GM18861 (cell line): ENCODE results near the gene ZNF800.

Experiments used
- ATAC-seq: cut with Tn5 transposase; IDR thresholded peaks from one replicate; pipeline ENCODE4 v1.9.1; 2021; ENCODE audit not compliant: unreplicated experiment

Gene ZNF800

GRCh38 chr7:127390817-127391590 is 1.5 kb downstream of the ZNF800 start:
- ATAC-seq, result no peak

GRCh38 chr7:127390186-127390816 is 2.2 kb downstream of the ZNF800 start:
- no peak for ATAC-seq

DNA sequence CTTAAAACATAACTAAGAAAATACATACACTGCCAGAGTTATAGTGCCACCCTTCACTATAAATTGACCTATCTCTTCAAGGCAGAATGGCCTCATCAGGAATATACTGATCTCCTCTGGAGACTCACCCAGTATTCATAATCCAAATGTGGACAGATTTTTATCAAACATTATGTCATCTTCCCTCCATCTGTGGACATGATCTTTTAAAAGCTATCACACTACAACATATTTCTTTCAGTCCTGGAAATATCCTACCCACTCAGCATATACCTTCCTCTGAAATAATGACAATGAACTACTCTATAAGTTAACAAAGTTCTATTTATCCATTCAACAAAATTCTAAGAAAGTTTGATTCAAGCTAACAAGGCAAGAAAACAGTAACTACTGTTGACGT is 3.2 kb downstream of the ZNF800 start:
- ATAC-seq, result no peak

GRCh38 chr7:127387974-127388373 is 4.5 kb downstream of the ZNF800 start:
- no peak for ATAC-seq

DNA sequence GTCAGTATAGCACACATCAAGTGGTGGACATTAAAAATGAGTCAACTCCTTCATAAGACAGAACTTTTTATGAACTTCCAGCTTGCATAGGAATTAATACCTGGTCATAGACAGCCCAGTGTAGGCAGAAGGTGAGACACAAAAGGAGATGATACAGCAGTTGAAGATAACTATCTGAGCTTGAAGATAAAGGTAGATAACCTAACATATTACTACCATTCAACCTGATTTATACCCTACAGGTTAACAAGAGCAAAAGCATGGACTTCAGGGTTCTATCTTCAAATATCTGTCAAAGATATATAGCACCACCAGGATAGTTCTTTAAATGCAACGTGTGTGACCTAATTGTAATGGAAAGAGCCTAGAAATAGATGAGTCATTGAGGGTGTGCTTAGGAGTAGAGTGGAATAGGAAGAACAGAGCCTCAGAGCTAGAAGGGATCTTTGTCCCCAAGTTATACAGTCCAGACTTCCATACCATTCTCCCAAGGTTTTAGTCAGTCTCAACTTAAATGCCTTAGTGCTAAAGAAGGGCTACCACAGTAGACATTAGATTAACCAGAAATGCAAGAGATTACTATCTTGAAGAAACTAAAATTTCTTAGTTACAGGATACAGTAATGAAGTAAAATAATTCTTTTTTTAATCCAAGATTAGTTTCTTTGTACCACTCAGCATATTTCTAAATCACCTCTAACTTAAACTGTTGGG is 9.2 kb downstream of the ZNF800 start:
- ATAC-seq, result no peak

DNA sequence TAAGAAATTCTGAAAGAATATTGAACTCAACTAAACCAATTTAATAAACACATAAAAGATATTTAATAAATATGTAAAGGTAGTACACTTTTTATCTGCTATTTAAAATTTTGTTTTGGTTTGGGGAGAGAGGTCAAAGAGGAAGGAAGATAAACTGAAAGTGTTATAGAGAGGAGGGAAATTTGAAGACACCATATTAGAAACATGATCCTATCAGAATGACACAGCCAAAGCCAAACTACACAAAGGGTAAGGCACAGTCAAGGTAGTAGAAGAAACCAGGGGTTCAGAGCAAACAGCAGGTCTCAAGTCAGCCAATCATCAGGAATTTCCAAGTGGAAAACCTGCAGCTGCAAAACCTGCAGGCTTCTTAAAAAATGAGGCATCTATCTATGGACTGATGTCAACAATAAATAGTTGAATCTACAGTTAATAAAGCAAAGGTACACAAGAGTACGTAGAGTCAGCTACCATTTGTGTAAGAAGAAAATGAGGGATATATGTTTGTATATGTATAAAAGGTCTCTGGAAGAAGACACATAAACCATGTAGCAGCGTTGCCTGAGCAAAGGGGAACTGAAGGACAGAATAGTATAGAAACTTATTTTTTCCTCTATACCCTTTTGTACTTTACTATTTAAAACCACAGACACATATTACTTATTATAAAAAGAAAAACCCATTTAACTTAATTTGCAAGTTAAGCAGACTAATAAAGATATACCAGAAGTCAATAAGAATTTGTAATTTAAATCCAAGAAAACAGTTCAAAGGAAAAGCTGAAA is 10.0 kb downstream of the ZNF800 start:
- no peak for ATAC-seq

DNA sequence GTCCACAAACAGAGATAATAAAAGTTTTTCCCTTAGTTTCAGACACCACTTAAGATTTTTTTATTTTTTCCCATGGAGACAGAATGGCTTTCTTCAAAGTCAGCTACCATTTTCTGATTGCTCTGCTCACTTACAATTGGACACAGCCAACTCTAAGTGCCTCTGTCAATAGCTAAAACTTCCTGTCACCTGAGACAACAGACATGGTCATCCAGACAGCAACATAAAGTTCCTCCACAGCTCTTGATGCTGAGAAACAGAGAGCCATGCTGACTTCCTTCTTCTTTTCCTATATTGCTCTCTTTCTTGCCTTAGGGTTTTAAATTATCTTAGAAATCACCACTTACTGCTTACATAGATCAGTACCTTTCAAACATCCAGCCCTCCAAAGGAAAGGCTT is 12.0 kb downstream of the ZNF800 start:
- ATAC-seq, result no peak

DNA sequence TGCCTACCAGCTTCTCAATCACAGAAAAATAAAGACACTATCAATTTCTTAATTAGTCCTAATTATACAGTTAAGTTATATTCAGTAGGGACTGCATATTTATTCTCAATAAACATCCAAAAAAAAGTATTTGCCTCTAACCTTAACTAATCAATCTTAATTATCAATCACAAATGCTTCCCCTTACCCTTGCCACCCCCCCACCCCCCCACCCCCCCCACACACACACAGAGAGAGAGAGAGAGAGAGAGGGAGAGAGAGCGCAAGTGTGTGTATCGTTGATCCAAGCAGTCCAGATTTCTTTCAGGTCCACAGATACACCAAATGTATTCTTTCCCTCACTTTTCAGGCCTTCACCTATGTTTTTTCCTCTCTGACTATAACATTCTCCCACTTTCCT is 12.9 kb downstream of the ZNF800 start:
- ATAC-seq, result no peak

DNA sequence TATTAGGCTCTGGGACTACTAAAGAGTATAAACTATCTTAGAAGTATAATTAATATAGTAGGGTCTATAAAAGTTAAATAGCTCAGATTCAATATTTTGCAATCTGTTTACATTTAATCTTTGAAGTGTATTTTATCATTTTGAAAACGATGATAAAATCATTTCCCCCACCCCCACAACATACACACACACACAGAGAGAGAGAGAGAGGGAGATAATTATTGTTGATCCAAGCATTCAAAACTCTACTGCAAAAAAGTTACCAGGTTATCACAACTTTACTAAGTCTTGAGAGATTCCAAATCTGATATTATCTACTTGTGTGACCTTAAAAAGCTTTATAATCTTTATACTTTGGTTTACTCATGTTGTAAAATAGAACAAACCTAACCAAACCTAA is 14.0 kb downstream of the ZNF800 start:
- no peak for ATAC-seq

DNA sequence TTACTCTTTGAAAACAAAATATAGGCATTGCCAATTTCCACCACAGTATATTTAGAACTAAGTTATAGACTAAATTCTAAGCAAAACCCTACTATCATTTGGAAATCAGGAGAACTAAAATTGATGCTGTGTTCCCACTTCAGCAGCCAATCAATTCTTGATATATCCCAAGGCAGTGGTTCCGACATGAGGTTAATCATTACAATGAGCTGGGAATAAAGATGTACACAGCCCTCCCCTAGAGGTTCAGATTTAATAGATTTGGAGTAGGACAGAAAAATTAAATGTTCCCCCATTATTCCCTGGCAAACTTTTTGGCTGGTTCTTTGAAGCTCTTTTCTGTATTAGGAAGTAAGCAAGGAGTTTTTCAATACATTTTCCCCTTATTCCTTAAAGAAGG is 15.1 kb downstream of the ZNF800 start:
- ATAC-seq, result no peak

GRCh38 chr7:127375631-127376030 is 16.9 kb downstream of the ZNF800 start:
- no peak for ATAC-seq

GRCh38 chr7:127367679-127368078 is 24.8 kb downstream of the ZNF800 start:
- no peak for ATAC-seq

- no peak for ATAC-seq
These were observed 25.8 kb downstream of the ZNF800 start for GRCh38 chr7:127366680-127367079.

- ATAC-seq, result no peak
These were observed 26.6 kb downstream of the ZNF800 start for GRCh38 chr7:127365957-127366315.

- no peak for ATAC-seq
These were observed 27.1 kb downstream of the ZNF800 start for GRCh38 chr7:127365164-127365956.

DNA sequence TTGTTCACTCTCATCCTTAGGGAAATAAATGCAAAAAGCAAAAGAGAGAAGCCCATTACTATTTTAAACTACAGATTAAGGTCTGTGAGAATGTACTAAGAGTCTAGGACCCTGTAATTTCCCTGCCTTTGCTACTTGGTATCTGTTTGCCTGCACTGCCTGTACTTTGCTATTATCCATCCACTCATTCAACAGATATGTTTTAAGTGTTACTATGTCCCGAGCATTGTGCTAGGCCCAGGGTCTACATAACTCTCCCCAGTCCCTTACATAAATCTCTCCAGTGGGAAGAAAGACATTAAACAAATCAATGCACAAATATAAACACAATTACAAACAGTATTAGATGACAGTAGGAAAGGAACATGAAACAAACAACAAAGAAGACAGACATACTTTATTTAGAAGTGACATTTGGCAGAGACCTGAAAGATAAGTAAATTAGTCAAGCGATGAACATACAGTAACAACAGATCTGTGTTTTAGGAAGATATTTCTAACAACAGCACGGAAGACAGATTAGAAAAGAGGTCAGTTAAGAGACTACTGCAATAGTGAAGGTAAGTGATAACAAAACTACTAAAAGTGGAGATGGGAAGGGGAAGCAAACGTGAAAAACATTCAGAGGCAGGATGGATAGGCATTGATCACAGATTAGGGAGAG is 30.0 kb downstream of the ZNF800 start:
- no peak for ATAC-seq

- ATAC-seq, result no peak
These were observed 30.8 kb downstream of the ZNF800 start for GRCh38 chr7:127361736-127362135.

GRCh38 chr7:127359011-127359410 is 33.5 kb downstream of the ZNF800 start:
- ATAC-seq, result no peak

DNA sequence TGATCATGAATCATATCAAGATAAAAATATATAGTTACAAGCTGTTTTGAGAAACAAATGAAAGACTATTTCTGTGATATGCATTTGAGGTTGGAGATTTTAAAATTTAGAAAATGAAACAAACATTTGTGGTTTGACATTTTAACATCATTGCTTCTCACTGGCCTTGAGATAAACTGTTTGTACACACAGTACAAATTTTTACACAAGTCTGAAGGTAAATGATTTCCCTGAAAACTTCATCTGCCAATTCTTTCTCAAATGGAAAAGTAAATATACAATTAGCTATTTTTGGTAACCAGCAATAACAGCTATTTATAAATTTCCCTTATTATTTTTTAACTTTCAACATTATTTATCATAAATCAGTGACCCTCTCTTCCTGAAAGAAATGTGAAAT is 38.6 kb downstream of the ZNF800 start:
- ATAC-seq, result no peak

- ATAC-seq, result no peak
These were observed 41.9 kb downstream of the ZNF800 start for GRCh38 chr7:127350586-127350985.
